GM12872 (cell line): ENCODE data around the gene CANT1.

Experiments used
- TF ChIP-seq, protein P1 (sequence below): IDR thresholded peaks from 3 replicates; pipeline ENCODE4 v1.5.1; 2011; ENCODE audit warnings: low read depth, mild to moderate bottlenecking, low read length, moderate library complexity; ENCODE audit not compliant: insufficient read depth

Gene CANT1

DNA sequence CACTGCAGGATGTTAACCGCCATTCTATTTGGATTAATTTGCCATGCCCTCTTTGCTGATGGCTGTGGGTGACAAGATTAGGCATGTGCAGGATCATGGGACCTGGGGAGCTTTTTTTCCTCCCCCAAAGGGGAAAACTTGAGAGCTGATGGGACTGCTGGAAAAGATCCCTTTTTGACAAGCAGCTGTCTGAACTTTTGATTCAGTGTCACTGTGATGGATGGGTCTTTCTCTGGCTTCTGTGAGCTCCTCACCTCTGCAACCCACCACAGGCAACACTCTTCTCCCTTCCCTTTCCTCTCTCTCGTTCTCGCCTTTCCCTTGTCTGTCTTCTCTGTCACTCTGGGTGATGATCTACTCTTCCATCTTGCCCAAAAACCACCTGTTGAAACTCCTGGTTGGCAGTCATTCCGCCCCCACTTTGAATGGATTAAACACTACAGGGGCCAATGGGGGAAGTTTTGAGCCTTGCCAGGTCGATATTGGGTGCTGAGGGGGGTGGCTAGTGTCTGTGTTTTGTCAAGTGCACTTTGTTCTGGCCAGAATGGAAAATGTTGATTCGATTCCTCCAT is 3.1 kb upstream of the CANT1 start:
- TF ChIP-seq, protein P1, sequence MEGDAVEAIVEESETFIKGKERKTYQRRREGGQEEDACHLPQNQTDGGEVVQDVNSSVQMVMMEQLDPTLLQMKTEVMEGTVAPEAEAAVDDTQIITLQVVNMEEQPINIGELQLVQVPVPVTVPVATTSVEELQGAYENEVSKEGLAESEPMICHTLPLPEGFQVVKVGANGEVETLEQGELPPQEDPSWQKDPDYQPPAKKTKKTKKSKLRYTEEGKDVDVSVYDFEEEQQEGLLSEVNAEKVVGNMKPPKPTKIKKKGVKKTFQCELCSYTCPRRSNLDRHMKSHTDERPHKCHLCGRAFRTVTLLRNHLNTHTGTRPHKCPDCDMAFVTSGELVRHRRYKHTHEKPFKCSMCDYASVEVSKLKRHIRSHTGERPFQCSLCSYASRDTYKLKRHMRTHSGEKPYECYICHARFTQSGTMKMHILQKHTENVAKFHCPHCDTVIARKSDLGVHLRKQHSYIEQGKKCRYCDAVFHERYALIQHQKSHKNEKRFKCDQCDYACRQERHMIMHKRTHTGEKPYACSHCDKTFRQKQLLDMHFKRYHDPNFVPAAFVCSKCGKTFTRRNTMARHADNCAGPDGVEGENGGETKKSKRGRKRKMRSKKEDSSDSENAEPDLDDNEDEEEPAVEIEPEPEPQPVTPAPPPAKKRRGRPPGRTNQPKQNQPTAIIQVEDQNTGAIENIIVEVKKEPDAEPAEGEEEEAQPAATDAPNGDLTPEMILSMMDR = no peak

DNA sequence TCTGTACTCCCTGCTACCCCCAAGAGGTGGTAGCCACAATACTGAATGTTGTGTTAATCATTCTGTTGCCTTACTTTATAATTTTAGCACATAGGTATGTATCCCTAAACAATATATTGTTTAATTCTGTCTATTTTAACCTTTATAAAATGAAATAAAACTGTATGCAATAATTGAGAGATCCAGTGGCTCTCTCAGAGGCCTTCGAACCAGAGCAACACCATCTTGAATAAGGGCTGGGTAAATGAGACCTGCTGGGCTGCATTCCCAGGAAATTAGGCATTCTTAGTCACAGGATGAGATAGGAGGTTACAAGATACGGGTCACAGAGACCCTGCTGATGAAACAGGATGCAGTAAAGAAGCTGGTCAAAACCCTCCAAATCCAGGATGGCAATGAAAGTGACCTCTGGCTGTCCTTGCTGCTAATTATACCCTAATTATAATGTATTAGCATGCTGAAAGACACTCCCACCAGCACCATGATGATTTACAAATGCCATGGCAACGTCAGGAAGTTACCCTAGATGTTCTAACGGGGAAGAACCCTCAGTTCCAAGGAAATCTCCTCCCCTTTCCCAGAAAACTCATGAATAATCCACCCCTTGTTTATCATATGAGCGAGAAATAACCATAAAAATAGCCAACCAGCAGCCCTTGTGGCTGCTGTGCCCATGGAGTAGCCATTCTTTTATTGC is 2.0 kb upstream of the CANT1 start:
- TF ChIP-seq, protein P1 = no peak

DNA sequence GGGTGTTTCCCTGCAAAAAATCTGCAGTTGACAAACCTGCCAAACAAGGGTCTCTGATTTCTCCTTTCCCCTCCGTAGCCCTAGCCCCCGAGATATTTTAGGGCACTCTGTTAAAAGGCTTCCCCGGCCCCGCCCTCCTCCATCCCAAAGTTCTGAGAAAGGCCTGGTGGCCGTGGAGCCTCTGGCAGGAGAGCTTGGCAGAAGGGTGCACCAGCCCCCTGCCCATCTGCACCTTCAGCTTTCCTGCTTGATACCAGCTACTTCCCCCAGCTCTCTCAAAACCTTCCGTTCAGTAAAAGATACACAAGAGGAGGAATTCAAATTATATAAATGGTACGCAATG is 711 bp upstream of the CANT1 start:
- TF ChIP-seq, protein P1 = no peak

DNA sequence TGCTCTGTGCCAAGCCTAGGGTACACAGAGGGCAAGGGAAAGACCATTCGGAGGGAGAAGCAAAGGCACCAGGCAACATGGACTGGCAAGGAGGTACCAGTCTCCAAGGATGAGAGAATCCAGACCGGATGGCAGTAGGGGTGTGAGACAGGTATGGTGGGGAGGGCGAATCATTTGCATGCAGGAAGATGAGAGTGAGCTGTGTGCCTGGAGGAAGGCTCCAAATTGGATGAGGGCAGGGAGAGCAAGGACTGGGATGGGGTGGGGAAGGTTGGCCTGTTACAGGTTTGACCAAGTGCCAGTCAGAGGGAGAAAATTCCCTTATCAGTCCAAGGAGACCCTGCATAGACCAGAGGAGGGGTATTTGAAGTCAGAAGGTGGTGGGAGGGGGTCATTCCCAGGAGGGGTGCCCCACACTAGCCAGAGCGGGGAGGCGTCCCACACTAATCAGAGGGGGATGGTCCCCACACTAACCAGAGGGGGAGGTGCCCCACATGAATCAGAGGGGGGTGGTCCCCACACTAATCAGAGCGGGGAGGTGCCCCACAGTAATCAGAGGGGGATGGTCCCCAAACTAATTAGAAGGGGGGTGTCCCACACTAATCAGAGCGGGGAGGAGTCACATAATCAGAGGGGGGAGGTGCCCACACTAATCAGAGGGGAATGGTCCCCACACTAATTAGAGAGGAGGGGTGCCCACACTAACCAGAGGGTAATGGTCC is 737 bp downstream of the CANT1 start:
- TF ChIP-seq, protein P1 = no peak

DNA sequence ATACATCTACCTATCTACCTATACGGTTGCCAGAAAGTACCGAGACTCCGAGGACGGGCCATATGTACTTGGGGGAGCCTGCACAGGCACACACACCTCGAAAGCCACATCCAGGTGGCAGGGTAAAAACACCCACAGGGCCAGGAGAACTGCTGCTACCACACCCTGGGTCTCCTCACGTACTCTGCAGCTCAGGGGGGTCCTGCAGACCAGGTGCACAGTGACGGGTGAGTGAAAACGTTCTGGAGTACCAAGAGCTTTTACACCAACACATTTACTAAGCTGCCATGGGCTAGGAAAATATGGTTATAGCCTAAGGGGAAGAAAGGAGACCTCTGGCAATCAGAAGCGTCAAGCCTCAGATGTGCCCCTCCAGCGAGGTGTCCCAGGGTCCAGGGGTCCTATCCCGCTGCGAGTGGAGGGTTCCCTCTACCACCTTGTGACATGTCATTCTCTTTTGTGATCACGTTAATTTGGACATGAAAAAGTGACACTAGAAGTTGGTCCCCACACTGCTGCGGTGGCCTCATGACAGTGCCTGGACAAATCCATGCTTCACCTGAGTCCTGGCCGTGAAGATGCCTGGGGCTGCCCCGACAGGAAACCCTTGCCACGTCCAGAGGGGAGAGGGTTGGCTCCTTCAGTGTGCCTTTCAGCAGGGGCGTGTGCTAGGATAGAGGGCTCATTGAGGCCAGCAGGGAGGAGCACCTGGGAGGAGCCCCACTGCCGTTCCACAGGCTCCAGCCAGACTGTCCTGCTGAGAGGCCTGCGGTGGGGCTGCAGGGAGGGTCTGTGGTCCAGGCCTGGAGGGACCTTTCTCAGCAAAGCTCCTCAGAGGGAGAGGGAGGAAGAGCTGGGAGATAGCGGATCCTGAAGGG is 1.8 kb downstream of the CANT1 start:
- TF ChIP-seq, protein P1 = no peak

DNA sequence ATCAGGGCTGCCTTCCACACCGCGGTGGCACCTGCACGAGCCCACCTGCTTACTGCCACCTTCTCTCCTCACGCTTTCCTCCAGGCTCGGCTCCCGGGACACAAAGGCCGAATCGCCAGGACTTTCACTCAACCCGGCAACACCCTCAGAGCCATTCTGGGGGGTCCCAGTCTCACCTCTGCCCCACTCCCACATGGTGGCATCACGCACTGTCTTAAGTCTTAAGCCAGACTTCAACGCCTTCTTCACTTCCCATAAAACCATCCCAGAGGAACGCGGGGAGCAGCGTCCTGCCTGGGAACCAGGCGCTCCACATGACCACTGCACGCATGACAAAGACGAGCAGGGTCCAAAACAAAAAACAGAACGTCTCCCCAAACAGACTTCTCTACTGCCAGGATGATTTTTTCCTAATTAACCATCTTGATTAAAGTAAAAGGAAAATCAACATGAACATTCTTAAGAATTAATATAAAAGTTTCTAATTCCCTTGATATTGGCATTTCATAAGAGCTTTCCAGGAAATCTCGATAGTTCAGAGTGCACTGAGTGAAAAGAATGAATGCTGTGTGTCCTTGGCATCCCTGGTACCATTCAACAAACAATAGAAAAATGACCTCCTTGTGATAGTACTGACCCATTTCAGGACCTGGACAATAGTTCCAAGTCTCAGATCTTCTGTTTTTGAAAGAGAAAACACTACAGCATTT is 2.6 kb downstream of the CANT1 start:
- TF ChIP-seq, protein P1 = no peak
